DLD1 (cell line): ENCODE measurements around the gene NSUN2.
"Not testable (repeated sequence)": the region's sequence is repeated elsewhere in the genome, so short reads cannot be mapped to it uniquely, and the experiment has no call there.

Experiments used
- in situ Hi-C: cut with HindIII; loops from 2 replicates; pipeline ENCODE4 v1.10.0; 2017; ENCODE audit warnings: low sequenced_read_pairs

The NSUN2 gene

DNA sequence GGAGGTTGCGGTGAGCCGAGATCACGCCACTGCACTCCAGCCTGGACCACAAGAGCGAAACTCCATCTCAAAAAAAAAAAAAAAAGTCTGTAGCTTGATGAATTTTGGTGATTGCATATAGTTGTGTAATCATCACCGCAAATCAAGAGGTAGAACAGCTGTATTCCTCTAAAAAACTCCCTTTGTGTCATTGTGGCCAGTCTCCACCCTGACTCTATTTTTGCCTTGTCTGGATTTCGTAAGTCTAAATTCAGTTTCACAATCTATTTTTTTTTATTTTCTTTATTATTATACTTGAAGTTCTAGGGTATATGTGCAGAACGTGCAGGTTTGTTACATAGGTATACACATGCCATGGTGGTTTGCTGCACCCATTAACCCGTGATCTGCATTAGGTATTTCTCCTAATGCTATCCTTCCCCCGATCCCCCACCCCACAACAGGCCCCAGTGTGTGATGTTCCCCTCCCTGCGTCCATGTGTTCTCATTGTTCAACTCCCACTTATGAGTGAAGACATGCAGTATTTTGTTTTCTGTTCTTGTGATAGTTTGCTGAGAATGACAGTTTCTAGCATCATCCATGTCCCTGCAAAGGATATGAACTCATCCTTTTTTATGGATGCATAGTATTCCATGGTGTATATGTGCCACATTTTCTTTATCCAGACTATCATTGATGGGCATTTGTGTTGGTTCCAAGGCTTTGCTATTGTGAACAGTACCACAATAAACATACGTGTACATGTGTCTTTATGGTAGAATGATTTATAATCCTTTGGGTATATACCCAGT is 12.9 kb upstream of the NSUN2 start:
- in situ Hi-C loops: not testable (repeated sequence)

DNA sequence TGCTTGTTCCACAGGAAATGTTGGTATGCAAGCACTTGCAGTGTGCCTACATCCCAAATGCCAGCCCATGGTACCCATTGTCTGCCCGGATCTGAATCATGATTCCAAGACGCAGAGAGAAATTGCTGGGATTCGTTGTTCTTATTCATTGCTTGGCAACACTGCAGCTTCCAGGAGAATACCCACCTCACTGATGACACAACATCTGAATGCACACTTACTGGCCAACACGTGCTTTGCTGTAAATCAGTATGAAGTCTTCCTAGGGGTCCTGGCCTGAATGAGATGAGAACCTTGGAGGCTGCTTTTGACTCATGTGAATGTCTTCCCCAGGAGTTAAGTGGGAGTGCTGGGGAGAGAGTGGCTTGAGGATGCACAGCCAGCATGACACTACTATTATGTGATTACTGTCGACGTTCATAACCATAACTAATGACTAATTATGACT is 12.0 kb upstream of the NSUN2 start:
- in situ Hi-C loops: no loop called here

DNA sequence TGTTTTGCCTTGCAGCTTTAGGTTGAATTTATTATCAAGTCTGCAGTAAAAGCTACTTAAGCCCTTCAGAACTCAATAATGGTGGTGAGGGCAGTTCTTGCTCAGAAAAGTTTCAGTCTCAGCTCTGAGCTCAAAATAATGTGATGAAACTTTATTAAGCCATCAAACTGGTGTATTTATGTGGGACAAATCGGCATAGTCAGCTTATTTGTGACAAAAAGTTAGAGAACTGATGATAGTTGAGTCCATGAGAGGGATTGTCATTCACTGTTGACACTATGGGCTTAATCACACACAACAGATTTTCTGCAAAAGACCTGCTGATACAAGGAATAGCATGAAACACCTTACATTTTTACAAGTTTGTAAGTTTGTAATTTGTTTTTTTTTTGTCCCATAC is 9.8 kb upstream of the NSUN2 start:
- in situ Hi-C loops: no loop called here

DNA sequence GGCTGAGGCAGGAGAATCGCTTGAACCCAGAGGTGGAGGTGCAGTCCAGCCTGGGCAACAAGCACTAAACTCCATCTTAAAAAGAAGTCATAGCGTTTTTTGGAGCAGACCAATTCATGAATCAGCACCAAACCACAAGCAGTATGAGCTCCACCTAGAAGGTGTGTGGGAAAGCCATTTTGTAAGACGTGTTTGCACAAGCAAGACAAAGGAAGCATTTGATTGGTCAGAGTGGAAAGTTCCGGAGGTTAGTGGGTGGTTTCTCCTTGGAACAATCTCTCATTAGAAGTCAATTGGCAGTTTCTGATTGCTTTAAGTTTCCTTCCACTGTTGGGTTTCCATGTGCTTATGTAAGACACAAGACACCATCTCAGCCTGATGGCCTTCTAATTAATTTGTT is 5.4 kb upstream of the NSUN2 start:
- in situ Hi-C loops: no loop called here

DNA sequence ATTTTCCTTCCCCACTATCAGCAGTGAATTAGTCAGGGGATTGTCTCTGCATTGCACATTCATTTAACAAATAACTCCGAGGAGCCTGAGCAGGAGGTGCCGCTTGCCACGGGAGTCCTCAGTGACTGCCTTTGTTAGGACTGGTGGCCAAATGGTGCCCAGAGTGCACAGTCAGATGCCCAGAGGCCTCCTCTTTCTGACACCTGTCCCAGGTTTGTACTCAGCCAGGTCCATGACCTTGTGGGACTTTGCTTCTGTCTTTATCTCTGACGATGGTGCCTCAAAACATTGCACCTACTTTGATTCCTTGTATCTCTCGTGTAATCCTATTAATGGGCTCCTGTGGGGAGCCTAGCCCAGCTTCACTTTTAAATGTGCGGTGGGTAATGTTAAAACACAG is 4.7 kb upstream of the NSUN2 start:
- in situ Hi-C loops: no loop called here

DNA sequence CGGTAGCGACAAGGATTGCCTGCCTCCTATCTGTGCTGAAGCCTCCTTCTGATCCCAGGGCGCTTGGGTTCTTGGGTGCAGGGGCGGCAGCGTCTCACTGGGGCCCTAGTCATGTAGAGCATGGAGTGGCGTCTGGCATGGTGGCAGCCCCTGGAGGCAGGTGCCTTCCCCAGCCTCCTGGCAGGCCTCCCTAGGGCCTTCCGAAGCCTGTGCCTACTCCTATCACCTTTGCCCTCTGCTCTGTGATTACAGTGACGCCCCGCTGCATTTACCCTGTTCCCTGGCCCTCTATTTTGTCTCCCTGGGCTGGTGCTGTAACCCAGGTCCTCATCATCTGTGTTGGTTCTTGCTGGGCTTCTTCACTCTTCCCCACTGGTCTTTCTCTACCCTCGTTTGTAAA is 4.2 kb upstream of the NSUN2 start:
- in situ Hi-C loops: no loop called here

DNA sequence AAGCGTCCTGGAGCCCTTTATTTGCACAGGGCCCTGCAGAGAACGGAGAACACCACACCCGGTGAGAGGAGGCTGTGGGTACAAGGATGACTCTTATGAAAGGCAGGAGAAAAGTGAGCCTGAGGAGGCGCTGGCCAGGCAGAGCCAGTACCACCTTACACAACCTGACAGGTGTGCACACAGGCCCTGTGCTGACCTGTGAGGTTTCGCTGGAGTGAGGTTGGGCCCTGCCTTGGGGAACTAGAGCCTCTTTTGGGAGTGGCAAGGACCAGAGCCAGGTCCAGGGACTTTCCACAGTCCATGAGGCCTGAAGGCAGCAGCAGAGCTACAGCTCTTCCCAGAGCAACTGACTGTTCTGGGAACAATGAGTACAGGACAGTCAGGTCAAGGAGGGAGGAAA is 3.4 kb upstream of the NSUN2 start:
- in situ Hi-C loops: no loop called here

DNA sequence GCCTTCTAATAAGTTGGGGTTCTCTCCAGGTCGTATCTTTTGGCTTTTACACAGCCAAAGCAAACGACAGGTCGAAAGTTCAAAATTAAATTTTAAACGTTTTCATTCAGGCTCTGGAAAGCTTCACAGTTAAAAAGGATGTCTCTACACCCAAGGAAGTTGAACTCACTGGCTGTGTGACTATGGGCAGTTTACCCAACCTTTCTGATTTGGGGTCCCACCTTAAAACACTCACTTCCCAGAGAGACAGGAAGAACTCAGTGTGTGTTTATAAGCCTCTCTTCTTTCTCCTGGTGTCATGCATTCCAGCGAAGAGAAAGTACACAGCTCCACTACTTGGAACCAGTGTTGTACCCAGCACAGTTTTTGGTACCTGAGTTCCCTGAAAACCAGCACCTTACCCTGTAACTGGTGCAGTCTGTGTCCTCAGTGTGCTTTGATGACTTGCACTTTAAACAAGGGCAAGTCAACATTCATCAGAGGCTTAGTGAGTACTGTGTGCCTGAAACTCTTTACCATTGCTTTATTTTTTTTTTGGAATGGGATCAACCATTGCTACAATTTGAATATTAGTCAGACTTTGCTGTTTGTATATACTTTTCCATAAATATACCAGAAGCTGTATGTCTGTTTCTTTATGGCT is 2.1 kb upstream of the NSUN2 start:
- in situ Hi-C loops: no loop called here

DNA sequence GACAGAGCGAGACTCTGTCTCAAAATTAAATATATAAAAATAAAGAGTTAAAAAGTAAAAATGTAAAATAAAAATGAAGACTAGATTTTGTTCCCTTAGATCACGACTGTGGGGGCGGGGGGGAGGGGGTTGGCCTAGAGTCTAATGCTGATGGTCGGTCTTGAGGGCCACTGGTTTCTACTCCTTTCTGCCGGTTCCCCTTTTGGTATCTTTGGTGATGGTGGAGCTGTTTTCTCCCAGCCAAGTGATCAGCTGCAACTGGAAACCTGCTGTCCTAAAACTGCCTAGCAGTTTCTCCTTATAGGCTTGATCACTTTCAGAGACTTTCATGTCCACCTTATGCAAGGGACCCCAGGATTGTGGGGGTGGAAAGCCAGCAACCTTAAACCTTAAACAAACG is 1.5 kb upstream of the NSUN2 start:
- in situ Hi-C loops: no loop called here

DNA sequence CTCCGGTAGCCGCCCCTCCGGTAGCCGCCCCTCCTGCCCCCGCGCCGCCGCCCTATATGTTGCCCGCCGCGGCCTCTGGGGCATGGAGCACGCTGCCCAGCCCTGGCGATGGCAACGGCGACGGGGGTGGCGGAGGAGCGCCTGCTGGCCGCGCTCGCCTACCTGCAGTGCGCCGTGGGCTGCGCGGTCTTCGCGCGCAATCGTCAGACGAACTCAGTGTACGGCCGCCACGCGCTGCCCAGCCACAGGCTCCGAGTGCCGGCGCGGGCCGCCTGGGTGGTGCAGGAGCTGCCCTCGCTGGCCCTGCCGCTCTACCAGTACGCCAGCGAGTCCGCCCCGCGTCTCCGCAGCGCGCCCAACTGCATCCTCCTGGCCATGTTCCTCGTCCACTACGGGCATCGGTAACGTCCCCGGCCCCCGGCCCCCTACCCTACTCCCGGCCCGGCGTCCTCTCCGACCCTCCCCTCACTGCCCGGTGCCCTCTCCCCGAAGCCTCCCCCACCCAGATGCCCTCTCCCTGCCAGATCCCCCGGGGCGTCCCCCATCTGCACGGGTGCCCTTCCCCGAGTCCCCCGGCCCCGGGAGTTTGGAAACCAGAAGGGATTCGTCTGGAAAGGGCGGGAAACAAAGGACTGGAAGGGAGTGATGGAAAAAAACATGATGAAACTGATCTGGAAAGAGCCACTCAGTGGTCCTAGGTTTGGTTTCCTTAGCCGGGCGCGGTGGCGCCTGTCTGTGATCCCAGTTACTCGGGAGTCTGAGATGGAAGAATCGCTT is 813 bp upstream of the NSUN2 start:
- in situ Hi-C loops: no loop called here

DNA sequence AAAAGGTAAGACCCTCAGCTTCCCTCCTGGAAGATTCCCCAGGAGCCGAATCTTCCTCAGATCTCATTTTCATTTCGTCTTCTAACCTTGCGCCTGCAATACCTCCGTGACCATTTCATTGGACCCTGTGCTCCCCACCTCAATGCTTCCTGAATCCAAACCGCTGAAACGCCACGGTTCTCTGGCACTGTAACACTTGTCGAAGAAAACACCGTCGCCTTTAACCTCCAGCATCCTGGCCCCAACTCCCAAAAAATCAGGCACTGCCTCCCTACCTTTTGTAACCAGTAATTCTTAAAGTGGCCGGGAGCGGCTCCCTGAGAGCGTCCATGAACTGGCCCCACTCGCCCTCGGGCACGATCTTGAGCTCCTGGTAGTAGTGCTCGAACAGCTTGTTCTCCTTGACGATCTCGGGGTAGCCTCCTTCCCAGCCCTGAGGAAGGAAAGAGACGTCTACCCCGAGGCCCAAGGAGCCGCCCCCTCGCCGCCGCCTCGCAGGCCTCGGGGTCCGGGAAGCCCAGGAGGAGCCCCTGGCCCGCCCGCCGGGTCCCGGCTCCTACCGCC is 438 bp downstream of the NSUN2 start:
- in situ Hi-C loops: no loop called here

DNA sequence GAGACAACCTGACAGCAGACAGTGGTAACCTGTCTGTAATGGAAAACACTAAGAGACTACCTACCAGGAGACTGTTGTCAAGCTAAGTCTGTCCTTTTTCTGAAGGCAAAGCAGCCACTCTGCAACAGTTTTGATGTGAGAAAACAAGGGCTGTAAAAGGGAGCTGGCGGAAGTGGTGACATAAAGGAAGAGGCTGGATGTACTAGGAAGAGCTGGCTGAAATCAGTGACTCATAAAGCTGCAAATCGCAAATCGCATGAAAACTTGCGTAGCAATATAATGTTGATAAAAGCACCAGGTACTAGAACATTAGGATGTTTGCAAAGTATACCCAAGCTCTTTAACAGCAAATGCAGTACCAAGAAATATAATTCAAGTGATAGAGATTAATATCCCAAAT is 1.4 kb downstream of the NSUN2 start:
- in situ Hi-C loops: no loop called here

DNA sequence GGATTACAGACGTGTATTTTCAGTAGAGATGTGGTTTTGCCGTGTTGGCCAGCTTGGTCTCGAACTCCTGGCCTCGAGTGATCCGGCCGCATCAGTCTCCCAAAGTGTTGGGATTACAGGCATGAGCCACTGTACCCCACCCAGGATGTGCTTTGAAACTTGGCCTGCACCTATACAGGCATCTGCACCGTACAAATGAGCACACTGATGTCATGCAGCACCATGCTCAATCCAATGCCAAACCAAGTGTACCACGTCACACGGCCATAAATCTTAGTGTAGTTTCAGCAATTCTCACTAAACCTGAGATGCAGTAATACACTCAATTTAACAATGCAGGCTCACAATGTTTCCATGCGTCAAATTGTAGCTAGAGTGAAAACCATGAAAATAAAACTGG is 6.3 kb downstream of the NSUN2 start:
- in situ Hi-C loops: no loop called here

DNA sequence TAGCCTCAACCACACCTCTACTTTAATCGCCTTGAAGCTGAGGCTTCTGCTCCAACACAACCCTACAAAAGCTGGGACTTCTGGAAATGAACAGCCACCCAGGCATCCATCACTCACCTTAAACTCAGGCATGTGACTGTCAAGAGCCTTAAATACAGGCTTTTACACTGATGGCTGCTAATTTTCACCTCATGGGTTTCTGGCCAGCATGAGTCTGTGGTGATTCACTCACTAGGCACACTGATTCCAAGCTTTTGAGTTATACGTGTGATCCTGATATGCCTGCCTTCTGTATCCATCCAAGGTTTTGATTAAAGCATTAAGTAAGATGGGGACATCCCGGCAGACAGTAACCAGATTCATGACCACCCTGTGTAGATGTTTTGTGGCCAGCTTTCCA is 8.9 kb downstream of the NSUN2 start:
- in situ Hi-C loops: no loop called here

DNA sequence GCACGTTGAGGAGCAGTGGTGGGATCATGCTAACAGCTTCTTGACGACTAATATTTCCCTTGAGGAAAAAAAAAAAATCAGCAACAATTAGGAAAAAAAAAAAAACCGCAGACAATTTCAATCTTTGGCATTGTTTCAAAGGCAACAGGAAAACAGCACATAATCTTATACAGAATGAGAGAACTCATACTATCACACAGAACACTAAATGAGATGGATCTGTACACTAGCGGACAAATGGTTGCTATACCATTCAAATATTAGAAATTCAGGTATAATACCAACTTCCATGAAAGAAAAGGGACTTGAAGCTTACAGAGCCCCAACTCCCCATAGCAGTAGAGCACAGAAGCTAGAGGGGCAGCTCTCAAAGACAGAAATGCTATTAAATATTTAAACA is 9.6 kb downstream of the NSUN2 start:
- in situ Hi-C loops: no loop called here

DNA sequence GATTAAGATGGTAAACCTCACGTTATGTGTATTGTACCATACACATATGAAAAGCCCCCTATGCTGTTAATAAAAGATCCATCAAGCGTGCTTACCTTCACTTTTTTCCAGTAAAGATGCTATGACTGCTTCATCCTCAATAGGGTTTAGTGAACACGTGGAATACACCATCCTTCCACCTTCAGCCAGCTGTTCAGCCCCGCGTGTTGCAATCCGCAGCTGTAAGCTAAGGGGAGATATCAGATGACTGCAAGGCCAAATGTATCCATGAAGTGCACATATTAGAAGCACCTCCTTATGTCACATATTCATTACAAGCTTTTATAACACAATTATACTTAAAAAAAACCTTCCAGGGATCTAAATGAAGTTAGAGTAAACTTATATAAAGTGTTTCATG is 16.2 kb downstream of the NSUN2 start:
- in situ Hi-C loops: no loop called here

DNA sequence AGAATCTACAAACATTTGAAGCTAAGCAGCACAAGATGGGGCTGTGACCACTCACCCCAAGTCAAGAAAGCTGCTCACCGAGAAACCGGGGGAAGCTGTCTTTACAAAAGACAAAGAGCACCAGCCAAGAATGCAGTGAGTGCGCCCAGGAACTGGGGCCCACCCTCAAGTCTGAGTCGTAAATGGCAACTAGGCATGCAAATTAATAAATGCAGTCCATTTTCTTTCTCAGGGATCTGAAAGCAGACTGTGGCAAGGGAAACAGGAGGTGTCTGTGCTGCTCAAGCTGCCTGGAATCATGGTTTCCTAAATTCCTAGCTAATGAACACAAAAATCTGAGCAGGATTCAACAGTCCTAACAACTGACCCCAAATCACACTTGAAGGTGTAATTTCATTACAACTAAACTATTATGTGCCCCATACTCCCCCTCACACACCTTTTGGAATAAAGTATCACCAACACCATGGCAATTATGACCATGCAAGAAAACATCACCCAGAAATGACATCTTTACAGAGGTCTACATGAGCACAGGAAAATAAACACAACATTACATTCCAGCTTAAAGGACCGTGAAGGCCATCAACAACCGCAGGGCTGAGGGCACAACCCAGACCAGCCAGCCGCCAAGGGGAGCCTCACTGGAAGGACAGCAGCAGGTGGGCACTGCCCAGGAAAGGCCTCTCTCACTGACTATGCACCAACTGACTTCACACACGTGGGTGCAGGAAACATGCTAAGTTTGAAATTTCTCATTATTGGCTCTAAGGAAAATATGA is 17.6 kb downstream of the NSUN2 start:
- in situ Hi-C loops: no loop called here

DNA sequence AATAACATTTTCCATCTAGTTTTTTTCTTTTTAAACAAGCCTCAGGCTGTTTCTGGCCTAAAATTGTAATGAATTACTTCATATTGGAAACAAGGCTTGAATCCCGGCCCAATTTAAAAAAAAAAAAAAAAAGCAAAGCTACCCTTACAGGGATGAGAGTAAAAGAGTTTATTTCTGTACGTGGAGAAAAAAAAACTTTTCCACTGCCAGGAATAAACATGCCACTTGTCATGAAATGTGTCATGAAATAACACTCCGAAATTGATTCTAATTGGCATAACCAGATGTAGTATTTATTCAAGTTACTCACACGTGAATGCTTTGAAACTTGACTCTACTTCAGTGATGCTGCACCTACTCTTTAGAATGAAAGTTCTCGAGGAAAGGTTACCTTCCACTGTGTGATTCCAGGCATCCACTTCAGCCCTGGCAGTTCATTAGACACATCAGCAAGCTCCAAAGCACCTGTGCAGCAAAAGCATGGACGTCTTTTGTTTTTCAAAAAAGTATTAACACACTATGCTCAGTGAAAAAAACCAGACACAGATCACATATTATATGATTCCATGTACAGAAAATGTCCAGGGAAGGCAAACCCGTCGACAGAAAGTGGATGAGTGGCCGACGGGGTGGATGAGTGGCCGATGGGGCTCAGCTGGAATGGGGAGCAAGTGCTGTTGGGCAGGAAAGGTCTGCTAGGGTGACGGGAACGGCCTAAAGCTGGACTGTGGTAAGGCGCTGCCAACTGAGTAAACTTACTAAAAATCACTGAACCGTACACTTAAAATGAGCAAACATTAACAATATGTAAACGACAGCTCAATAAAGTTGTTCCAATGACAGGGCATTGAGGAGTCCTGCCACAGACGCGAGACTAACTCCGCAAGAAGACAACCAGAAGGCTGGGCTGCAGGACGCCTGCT is 21.2 kb downstream of the NSUN2 start:
- in situ Hi-C loops: no loop called here

DNA sequence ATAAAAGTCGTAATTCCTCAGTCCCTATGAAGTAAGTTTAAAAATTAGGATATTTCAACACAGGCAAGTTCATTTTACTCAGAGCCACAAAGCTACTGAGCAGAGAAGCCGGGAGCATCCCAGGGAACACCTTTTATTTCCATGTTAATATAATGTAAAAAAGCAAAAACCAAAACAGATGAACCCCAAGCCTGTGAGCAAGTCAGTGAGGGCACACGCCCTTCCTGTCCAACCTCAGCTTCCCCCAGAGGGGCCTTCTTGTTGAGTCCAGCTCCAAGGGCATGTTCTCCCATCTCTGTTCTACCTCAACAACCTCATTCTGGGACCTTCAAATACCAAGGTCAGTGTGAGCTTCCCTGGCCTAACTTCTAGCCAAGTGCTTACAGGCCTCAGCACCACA is 24.8 kb downstream of the NSUN2 start:
- in situ Hi-C loops: no loop called here

DNA sequence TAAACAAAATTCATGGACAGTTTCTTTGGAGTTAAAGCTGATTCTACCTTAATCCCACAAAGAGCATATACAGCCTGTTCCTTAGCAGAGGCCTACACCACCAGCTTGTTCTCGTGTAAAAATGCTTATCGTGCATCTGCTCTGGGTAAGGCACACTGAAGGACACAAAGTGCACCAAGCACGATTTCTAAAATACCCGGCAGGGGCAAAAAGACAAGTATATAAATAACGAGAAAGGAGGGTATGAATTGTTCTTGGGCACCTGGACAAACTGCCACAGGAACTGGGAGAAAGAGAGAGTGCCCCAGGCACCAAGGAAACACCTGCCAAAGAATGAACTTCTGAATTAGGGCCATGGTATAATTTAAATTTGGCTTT is 25.3 kb downstream of the NSUN2 start:
- in situ Hi-C loops: no loop called here
